ENCODE results near the gene CUBN.

The CUBN gene

DNA sequence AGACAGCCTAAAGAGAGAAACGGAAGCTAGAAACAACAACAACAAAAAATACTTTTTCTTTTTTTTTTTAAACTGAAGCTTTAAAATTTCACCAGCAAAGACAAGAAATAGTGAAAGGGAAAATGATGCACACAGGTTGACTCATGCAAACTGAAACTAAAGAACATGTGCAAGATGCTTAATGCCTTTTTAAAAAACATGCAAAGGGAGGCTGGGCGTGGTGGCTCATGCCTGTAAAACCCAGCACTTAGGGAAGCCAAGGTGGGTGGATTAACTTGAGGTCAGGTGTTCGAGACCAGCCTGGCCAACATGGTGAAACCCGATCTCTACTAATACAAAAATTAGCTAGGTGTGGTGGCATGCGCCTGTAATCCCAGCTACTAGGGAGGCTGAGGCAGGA lies 15.1 kb upstream of the CUBN start:
- H3K36me3 ChIP-seq (ENCODE audit: control insufficient read depth, insufficient read depth, low read length) = no peaks in the 10 kb centered on the region
- TF ChIP-seq CTCF (IDR thresholded peaks at IDR 0.05) = no peak
- no peaks in the 10 kb centered on the region for H3K27me3 ChIP-seq (ENCODE audit: control insufficient read depth, insufficient read depth, low read length)
- no peak overlapping the region for H3K9ac ChIP-seq
- no peak overlapping the region for H2AFZ ChIP-seq
- no peak overlapping the region for H3K4me3 ChIP-seq (ENCODE audit: low read depth, low read length)
- no peaks in the 10 kb centered on the region for H3K4me1 ChIP-seq
- no peaks in the 10 kb centered on the region for H3K79me2 ChIP-seq
- no peak overlapping the region for H3K4me2 ChIP-seq (ENCODE audit: low read length)
- H3K27ac ChIP-seq = no peak overlapping the region
- peaks cover 2% of the 10 kb centered on the region for H3K9me3 ChIP-seq (ENCODE audit: control insufficient read depth, low read length)

GRCh38 chr10:17144032-17144431 lies 14.4 kb upstream of the CUBN start:
- Histone ChIP-seq H3K79me2 (no peaks in the 10 kb centered on the region), H3K27ac (no peak overlapping the region)
- no peak for TF ChIP-seq CTCF (IDR thresholded peaks at IDR 0.05)

DNA sequence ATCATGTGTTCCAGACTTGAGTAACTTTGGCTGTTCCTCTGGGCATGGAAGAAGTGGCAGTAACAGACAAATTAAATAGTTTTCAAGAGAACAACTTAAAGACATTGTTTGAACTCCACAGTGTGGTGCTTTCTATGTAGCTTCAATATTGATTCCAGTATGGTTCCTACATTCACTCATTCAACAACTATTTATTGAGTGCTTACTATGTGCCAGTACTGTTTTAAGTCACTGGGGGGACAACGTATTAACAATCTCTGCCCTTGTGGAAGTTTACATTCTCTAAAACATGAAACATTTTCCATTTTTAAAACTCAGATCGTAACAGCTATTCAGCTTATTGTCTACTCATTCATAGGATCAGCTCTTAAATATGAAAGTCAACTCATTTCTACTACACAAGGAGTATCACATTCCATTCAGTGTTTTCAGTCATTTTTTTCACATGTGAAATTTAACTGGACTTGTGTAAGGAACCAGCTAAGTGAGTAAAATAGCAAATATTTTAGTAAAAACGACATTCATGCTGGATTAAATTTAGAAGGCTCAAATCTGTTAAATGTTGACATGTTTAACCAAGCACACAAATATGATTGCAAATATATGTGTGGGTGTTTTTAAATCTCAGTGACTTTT lies 13.6 kb upstream of the CUBN start:
- Histone ChIP-seq H3K4me2 (ENCODE audit: low read length) (no peak overlapping the region), H3K79me2 (no peaks in the 10 kb centered on the region), H3K9me3 (ENCODE audit: control insufficient read depth, low read length) (peaks cover 2% of the 10 kb centered on the region), H3K27me3 (ENCODE audit: control insufficient read depth, insufficient read depth, low read length) (no peaks in the 10 kb centered on the region), H2AFZ (no peak overlapping the region), H3K9ac (no peak overlapping the region), H3K36me3 (ENCODE audit: control insufficient read depth, insufficient read depth, low read length) (no peaks in the 10 kb centered on the region), H3K4me3 (ENCODE audit: low read depth, low read length) (no peak overlapping the region), H3K27ac (no peak overlapping the region), H3K4me1 (no peaks in the 10 kb centered on the region)
- TF ChIP-seq CTCF (IDR thresholded peaks at IDR 0.05) = no peak

More at GRCh38 chr10:17144032-17144431, 14.4 kb upstream of the CUBN start:
- Histone ChIP-seq H3K4me1 (no peaks in the 10 kb centered on the region), H3K9me3 (ENCODE audit: control insufficient read depth, low read length) (peaks cover 2% of the 10 kb centered on the region), H3K4me2 (ENCODE audit: low read length) (no peak overlapping the region), H3K9ac (no peak overlapping the region), H3K4me3 (ENCODE audit: low read depth, low read length) (no peak overlapping the region), H2AFZ (no peak overlapping the region), H3K36me3 (ENCODE audit: control insufficient read depth, insufficient read depth, low read length) (no peaks in the 10 kb centered on the region), H3K27me3 (ENCODE audit: control insufficient read depth, insufficient read depth, low read length) (no peaks in the 10 kb centered on the region)

DNA sequence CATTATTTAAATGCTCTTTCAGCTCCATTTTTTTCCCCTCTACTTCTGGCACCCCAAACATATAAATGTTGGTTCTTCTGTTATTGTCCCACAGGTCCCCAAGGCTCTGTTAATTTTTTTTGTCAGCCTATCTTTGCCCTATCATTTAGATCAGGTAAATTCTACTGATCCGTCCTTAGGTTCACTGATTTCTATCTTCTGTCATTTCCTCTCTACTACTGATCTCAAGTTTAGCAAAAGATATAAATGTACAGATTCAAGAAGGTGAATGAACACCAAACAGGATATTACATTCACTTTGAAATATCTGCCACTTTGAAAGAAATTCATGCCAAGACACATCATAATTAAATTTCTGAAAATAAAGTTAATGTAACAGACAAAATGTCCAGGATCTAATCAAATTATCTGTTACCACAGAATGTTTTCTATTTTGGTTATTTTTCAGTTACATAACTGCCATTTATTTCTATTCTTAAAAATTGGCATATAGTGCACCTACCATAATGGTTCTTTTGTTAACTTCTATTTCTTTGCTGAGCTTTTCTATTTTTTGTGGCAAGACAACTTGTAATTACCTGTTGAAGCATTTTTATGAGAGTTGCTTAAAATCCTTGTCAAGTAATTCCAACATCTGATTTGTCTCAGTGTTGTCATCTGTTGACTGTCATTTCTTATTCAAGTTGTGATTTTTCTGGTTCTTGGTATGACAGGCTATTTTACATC lies 12.1 kb upstream of the CUBN start:
- no peak for TF ChIP-seq CTCF (IDR thresholded peaks at IDR 0.05)

GRCh38 chr10:17140386-17140761 lies 10.8 kb upstream of the CUBN start:
- no peaks in the 10 kb centered on the region for H3K79me2 ChIP-seq
- TF ChIP-seq CTCF (IDR thresholded peaks at IDR 0.05) = no peak
- peaks cover 2% of the 10 kb centered on the region for H3K9me3 ChIP-seq (ENCODE audit: control insufficient read depth, low read length)
- H3K4me3 ChIP-seq (ENCODE audit: low read depth, low read length) = no peak overlapping the region
- H3K36me3 ChIP-seq (ENCODE audit: control insufficient read depth, insufficient read depth, low read length) = no peaks in the 10 kb centered on the region
- H3K9ac ChIP-seq = no peak overlapping the region
- no peaks in the 10 kb centered on the region for H3K4me1 ChIP-seq
- no peak overlapping the region for H3K4me2 ChIP-seq (ENCODE audit: low read length)
- no peak overlapping the region for H2AFZ ChIP-seq
- no peak overlapping the region for H3K27ac ChIP-seq
- no peaks in the 10 kb centered on the region for H3K27me3 ChIP-seq (ENCODE audit: control insufficient read depth, insufficient read depth, low read length)

More for the DNA sequence above, 12.1 kb upstream of the CUBN start:
- H3K79me2 ChIP-seq = no peaks in the 10 kb centered on the region
- H3K27me3 ChIP-seq (ENCODE audit: control insufficient read depth, insufficient read depth, low read length) = no peaks in the 10 kb centered on the region
- no peak overlapping the region for H2AFZ ChIP-seq
- H3K9ac ChIP-seq = no peak overlapping the region
- H3K9me3 ChIP-seq (ENCODE audit: control insufficient read depth, low read length) = peaks cover 2% of the 10 kb centered on the region
- H3K4me2 ChIP-seq (ENCODE audit: low read length) = no peak overlapping the region
- H3K4me3 ChIP-seq (ENCODE audit: low read depth, low read length) = no peak overlapping the region
- H3K4me1 ChIP-seq = no peaks in the 10 kb centered on the region
- H3K27ac ChIP-seq = no peak overlapping the region
- no peaks in the 10 kb centered on the region for H3K36me3 ChIP-seq (ENCODE audit: control insufficient read depth, insufficient read depth, low read length)

Data from parathyroid adenoma (tissue), 2 donors.